GM10847 (cell line): ENCODE measurements around the gene TST.

Experiments
- POLR2A ChIP-seq: IDR thresholded peaks from 2 replicates; pipeline ENCODE4 v1.6.1; 2011; ENCODE audit not compliant: insufficient read length; ENCODE audit errors: extremely low read depth

Gene TST

DNA sequence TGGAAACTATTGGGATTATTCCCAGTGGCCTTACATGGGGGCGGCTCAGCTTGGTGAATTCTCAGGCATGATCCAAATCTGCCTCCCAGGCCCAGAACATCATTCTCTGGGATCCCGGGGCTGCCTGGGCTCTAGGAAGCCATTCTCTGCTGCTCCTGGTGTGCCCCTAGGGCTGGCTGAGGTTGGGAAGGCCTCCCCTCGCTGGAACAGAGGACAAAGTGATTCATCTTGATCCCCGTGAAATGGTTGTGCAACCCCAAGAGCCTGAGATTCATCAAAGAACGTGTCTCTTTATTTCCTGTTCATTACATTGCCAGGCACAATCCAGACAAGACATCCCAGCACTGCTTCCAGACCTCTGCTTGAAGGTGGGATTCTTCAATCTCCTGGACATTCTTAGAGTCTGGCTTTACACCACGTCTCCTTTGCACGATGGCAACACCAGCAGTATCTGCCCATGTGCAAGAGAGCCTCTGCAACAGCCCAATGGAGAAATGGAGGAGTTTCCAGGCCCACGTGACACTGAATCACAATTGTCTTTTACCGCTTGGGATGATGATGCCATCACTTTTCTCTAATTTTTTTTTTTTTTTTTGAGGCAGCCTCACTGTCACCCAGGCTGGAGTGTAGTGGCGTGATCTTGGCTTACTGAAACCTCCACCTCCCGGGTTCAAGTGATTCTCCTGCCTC, 52.3 kb downstream of the TST start:
- TF ChIP-seq POLR2A = no peak

DNA sequence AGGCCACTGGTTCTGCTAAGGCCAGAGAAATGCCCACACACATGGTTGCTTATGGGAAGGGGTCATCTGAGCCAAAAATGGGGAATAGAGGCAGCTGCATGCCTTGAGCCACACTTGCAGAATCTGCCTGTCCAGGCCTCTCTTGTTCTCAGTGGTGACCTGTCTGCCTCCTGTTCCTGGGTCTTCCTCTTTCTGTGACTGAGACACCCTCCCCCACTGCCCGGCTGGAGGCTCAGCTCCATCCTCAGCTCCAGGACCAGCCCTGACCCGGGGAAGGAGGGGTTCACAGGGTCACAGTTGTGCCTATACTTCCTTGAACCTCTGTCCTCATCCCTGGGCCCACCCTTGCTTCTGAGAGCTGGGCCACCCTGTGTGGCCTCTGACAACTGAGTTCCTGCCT, 53.6 kb downstream of the TST start:
- no peak for TF ChIP-seq POLR2A

DNA sequence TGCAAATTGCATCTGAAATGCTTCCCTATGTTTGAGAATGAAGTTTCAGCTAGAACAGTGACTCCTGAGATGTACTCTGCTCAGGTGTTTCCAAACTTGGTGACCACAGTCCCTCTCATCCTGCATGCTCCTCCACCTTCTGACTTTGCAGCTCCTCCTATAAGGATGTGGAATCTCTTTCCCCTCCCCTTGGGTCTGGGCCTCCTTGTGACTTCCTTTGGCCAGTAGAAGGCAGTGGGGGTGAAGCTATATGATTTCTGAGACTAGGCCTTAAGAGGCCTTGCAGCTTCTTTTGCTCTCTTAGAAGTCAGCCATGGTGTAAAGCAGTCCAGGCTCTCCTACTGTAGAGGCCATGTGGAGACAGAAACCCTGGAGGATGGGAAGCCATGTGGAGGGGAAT, 55.1 kb downstream of the TST start:
- TF ChIP-seq POLR2A = no peak

DNA sequence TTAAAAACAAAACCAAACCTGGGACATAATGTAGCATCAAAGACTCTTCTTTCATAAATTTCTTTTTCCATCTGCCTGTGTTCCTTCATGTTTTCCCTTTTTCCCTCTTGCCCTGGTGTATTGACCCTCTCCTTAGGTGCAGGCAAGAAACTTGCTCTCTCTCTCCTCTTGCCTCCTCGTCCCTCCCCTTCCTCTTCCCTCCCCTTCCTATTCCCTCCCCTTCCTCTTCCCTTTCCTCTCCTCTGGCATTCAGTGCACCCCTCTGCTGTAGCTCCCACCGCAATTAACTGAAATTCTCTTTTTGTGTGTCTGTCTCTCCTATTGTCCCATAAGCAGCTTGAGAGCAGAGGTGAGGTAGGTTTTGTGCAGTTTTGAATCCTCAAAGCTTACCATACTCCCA, 55.9 kb downstream of the TST start:
- TF ChIP-seq POLR2A = no peak

DNA sequence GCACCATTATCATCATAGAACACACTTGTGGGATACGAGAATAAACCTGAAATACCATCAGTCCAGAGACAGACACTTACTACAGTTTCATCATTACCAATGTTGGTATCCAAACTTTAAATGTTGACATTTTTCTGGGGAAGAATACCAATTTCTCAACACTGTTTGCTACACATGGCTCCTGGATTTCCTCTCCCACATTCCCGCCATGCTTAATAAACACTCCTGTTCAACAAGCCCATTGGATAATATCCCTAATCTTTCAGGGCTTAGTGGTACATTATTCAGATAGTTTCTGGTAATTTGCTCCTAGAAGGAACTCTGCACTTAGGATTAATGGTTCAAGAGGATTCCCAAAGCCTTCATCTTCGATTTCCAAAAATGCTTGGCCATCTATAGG, 57.6 kb downstream of the TST start:
- no peak for TF ChIP-seq POLR2A
